ENCODE results near the gene FGF14.

DNA sequence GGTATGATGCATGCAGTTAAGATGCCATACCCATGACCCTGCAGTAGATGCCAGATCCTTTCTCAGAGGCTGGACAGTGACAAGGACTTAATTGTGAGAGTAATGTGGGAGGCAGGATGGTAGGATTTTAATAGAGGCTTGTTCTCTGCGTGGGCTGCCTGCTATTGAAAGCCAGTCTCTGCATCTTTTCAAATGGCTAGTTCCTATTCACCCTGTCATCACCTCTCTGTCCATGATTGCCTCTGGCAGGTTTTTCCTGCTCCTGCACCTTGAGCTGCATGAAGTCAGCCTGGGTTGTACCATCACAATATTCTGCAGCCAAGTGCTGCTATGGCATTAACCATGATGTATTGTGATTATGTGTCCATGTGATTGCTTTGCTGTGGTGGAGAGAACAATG is 508.8 kb downstream of the FGF14 start:
- TF ChIP-seq CTCF (conservative IDR thresholded peaks at IDR 0.05; ENCODE audit: low read depth in 2 of 2) (no peak), CREB1 (CRISPR knock-in tag; IDR thresholded peaks at IDR 0.05; ENCODE audit: low read depth) (no peak), EZH2phosphoT487 (IDR thresholded peaks at IDR 0.05; ENCODE audit: unreplicated experiment) (no peak), REST (IDR thresholded peaks at IDR 0.05; ENCODE audit: unreplicated experiment) (no peak)

Data from GM23338 (cell line).